GM12878 (cell line): ENCODE data around the gene SSH2. TPM values are rescaled to one million over a fixed set of nuclear protein-coding genes. Genes with fewer than 3 reads are reported as not detected.

Source experiments
- ASH2L ChIP-seq: fragments of 300-600, 200-600 bp; sonication (generic); IDR thresholded peaks from 2 replicates; pipeline ENCODE4 v1.6.1; 2017; ENCODE audit warnings: low read depth, mild to moderate bottlenecking, borderline replicate concordance
- CREM ChIP-seq: IDR thresholded peaks from 2 replicates; pipeline ENCODE4 v1.6.1; 2014; ENCODE audit warnings: antibody characterized with exemption, low read depth
- GABPA ChIP-seq: IDR thresholded peaks from 2 replicates; pipeline ENCODE4 v1.6.1; 2014; ENCODE audit warnings: antibody characterized with exemption, low read depth, mild to moderate bottlenecking, inconsistent platforms
- GATAD2B ChIP-seq: fragments of 450-650 bp; conservative IDR thresholded peaks from 2 replicates; pipeline ENCODE4 v1.6.1; 2017; ENCODE audit warnings: low read depth, mild to moderate bottlenecking, moderate library complexity
- JUND ChIP-seq: IDR thresholded peaks from 2 replicates; pipeline ENCODE4 v1.6.1; 2012; ENCODE audit warnings: low read depth, mild to moderate bottlenecking, low read length, improper control_type of control experiment, moderate library complexity
- MEF2A ChIP-seq: IDR thresholded peaks from 2 replicates; pipeline ENCODE4 v1.6.1; 2011; ENCODE audit warnings: low read depth, mild to moderate bottlenecking, low read length, moderate library complexity; ENCODE audit not compliant: insufficient read depth
- MTA3 ChIP-seq: IDR thresholded peaks from 2 replicates; pipeline ENCODE4 v1.6.1; 2012; ENCODE audit warnings: low read length, inconsistent platforms, borderline replicate concordance
- YY1 ChIP-seq: IDR thresholded peaks from 2 replicates; pipeline ENCODE4 v1.6.1; 2011; ENCODE audit warnings: low read depth, mild to moderate bottlenecking, low read length
- polyA plus RNA-seq, 11 experiments: library from polyadenylated mRNA; depleted of rRNA in 4 of 11; unstranded in 6 of 11; stranded (reverse) in 5 of 11; fragments of >200 nt; fragmentation: Nextera tagmentation in 4 of 11; fragmentation: Illumina TruSeq in 1 of 11; extraction: Ambion mirVana in 4 of 11; extraction: Trizol in 1 of 11; gene quantifications; 1 replicate in 1 of 11; 2 replicates in 10 of 11; pipeline versions ENCODE4 v1.2.1 to v1.2.3, GENCODE V29; 2011 to 2016; ENCODE audit warnings: inconsistent platforms in 2 of 11, missing spikeins in 2 of 11, low read depth in 1 of 11
- total RNA-seq, 4 experiments: library from RNA; depleted of rRNA in 3 of 4; stranded (reverse); fragments of >200 nt in 3 of 4; fragmentation: Illumina TruSeq in 1 of 4; extraction: Trizol in 1 of 4; gene quantifications; 2 replicates each; pipeline versions ENCODE4 v1.2.1 to v1.2.3, GENCODE V29; 2013 to 2021
- TF ChIP-seq, protein P1 (sequence below), 3 experiments: IDR thresholded peaks in 2 of 3; conservative IDR thresholded peaks in 1 of 3; 2 replicates each; pipeline ENCODE4 v1.5.1; 2011; ENCODE audit warnings: low read depth in 3 of 3, low read length in 3 of 3, mild to moderate bottlenecking in 3 of 3, control low read depth in 2 of 3, moderate library complexity in 2 of 3, inconsistent platforms in 1 of 3, mixed read lengths in 1 of 3; ENCODE audit not compliant: control insufficient read depth in 2 of 3, insufficient read depth in 1 of 3; ENCODE audit errors: extremely low read depth in 1 of 3
- TF ChIP-seq, protein P2 (sequence below): IDR thresholded peaks from 2 replicates; pipeline ENCODE4 v1.6.1; 2012; ENCODE audit warnings: low read length, inconsistent platforms
- TF ChIP-seq, protein P3 (sequence below): IDR thresholded peaks from 2 replicates; pipeline ENCODE4 v1.6.1; 2011; ENCODE audit warnings: borderline replicate concordance, low read depth, mild to moderate bottlenecking, moderate library complexity, low read length; ENCODE audit not compliant: insufficient read depth, poor library complexity, severe bottlenecking
- TF ChIP-seq, protein P4 (sequence below): IDR thresholded peaks from 2 replicates; pipeline ENCODE4 v1.6.1; 2012; ENCODE audit warnings: low read depth, low read length, improper control_type of control experiment
- TF ChIP-seq, protein P5 (sequence below): fragments of 450-650 bp; IDR thresholded peaks from 2 replicates; pipeline ENCODE4 v1.6.1; 2017; ENCODE audit warnings: mild to moderate bottlenecking, moderate library complexity

SSH2 gene
- total and polyA plus RNA-seq, 10 of the 15 experiments (the other 5 are each of a cell fraction or from before 2014, with no cell fraction given) = 9.3 to 65.9 (median 34.0) TPM

DNA sequence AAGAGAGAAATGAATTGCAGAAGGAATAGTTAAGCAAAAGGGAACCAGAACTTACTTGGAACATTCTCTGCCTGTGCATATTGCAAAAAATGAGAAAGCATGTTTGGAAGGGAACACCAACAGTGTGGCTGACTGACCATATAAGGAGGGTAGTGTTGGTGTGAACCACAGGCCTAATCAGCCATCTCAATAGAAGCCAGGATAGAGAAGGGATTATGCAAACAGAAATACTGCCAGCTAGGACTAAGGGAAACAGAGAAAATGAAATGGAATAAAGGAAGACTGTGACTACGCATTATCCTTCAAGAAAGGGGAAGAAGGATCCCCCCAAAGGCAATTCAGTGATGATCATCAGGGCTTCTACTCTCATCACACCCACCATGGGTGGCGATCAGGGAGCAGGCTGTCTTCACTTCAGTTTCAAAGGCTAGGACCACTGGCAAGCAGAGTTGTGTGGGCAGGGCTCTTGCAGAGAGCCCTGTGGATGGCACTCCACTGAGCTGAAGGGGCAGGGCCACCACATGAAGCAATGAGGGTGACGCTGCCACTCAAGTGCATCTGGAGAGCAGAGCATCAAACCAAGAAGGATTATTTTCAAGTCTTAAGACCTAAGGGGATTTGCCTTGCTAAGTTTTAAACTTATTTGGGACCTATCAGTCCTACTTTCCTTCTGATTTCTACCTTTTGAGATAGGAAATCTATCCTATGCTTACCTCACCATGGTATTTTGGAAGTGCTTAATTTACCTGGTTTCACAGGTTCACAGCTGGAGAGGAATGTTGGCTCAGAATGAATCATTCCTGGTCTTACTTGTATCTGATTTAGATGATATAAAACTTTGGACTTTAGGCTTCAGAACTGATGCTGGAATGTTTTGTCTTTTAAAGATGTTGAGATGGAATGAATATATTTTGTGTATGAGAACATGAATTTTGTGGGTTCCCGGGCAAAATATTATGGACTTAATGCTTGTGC, 140.5 kb downstream of the SSH2 start (continued):
- TF ChIP-seq ASH2L (no peak), CREM (no peak), GABPA (no peak), MTA3 (no peak), MEF2A (no peak), YY1 (no peak), JUND (no peak), GATAD2B (no peak)
- TF ChIP-seq, protein P1, sequence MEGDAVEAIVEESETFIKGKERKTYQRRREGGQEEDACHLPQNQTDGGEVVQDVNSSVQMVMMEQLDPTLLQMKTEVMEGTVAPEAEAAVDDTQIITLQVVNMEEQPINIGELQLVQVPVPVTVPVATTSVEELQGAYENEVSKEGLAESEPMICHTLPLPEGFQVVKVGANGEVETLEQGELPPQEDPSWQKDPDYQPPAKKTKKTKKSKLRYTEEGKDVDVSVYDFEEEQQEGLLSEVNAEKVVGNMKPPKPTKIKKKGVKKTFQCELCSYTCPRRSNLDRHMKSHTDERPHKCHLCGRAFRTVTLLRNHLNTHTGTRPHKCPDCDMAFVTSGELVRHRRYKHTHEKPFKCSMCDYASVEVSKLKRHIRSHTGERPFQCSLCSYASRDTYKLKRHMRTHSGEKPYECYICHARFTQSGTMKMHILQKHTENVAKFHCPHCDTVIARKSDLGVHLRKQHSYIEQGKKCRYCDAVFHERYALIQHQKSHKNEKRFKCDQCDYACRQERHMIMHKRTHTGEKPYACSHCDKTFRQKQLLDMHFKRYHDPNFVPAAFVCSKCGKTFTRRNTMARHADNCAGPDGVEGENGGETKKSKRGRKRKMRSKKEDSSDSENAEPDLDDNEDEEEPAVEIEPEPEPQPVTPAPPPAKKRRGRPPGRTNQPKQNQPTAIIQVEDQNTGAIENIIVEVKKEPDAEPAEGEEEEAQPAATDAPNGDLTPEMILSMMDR (IDR thresholded peaks at IDR 0.05 in 2 of 3, conservative IDR thresholded peaks at IDR 0.05 in 1 of 3; ENCODE audit: control insufficient read depth in 2 of 3, extremely low read depth in 1 of 3, insufficient read depth in 1 of 3, low read depth in 3 of 3, low read length in 3 of 3) = no peak
- TF ChIP-seq, protein P2, sequence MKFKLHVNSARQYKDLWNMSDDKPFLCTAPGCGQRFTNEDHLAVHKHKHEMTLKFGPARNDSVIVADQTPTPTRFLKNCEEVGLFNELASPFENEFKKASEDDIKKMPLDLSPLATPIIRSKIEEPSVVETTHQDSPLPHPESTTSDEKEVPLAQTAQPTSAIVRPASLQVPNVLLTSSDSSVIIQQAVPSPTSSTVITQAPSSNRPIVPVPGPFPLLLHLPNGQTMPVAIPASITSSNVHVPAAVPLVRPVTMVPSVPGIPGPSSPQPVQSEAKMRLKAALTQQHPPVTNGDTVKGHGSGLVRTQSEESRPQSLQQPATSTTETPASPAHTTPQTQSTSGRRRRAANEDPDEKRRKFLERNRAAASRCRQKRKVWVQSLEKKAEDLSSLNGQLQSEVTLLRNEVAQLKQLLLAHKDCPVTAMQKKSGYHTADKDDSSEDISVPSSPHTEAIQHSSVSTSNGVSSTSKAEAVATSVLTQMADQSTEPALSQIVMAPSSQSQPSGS = no peak
- TF ChIP-seq, protein P3, sequence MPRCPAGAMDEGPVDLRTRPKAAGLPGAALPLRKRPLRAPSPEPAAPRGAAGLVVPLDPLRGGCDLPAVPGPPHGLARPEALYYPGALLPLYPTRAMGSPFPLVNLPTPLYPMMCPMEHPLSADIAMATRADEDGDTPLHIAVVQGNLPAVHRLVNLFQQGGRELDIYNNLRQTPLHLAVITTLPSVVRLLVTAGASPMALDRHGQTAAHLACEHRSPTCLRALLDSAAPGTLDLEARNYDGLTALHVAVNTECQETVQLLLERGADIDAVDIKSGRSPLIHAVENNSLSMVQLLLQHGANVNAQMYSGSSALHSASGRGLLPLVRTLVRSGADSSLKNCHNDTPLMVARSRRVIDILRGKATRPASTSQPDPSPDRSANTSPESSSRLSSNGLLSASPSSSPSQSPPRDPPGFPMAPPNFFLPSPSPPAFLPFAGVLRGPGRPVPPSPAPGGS = no peak
- TF ChIP-seq, protein P4, sequence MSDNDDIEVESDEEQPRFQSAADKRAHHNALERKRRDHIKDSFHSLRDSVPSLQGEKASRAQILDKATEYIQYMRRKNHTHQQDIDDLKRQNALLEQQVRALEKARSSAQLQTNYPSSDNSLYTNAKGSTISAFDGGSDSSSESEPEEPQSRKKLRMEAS = no peak
- TF ChIP-seq, protein P5, sequence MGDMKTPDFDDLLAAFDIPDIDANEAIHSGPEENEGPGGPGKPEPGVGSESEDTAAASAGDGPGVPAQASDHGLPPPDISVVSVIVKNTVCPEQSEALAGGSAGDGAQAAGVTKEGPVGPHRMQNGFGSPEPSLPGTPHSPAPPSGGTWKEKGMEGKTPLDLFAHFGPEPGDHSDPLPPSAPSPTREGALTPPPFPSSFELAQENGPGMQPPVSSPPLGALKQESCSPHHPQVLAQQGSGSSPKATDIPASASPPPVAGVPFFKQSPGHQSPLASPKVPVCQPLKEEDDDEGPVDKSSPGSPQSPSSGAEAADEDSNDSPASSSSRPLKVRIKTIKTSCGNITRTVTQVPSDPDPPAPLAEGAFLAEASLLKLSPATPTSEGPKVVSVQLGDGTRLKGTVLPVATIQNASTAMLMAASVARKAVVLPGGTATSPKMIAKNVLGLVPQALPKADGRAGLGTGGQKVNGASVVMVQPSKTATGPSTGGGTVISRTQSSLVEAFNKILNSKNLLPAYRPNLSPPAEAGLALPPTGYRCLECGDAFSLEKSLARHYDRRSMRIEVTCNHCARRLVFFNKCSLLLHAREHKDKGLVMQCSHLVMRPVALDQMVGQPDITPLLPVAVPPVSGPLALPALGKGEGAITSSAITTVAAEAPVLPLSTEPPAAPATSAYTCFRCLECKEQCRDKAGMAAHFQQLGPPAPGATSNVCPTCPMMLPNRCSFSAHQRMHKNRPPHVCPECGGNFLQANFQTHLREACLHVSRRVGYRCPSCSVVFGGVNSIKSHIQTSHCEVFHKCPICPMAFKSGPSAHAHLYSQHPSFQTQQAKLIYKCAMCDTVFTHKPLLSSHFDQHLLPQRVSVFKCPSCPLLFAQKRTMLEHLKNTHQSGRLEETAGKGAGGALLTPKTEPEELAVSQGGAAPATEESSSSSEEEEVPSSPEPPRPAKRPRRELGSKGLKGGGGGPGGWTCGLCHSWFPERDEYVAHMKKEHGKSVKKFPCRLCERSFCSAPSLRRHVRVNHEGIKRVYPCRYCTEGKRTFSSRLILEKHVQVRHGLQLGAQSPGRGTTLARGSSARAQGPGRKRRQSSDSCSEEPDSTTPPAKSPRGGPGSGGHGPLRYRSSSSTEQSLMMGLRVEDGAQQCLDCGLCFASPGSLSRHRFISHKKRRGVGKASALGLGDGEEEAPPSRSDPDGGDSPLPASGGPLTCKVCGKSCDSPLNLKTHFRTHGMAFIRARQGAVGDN = no peak
